Trophoblast cell (in vitro differentiated cells and primary cell): Measurements from ENCODE around the gene PRSS1.

Source experiments
- DNase-seq, 2 donors: peaks; one replicate each; pipeline ENCODE4 v3.0.0-alpha.2; 2016
- H2AFZ ChIP-seq: 2 replicates; pipeline ENCODE4 v1.6.1; 2013; ENCODE audit warnings: low read length, moderate library complexity, mild to moderate bottlenecking; ENCODE audit not compliant: insufficient read depth, poor library complexity
- H2AK5ac ChIP-seq: 2 replicates; pipeline ENCODE4 v1.6.1; 2013; ENCODE audit warnings: mild to moderate bottlenecking, low read length
- H2BK120ac ChIP-seq: 2 replicates; pipeline ENCODE4 v1.6.1; 2013; ENCODE audit warnings: low read length, mild to moderate bottlenecking, moderate library complexity; ENCODE audit not compliant: insufficient read depth, poor library complexity
- H2BK12ac ChIP-seq: 2 replicates; pipeline ENCODE4 v1.6.1; 2013; ENCODE audit warnings: mild to moderate bottlenecking, low read length, moderate library complexity
- H2BK5ac ChIP-seq: 2 replicates; pipeline ENCODE4 v1.6.1; 2013; ENCODE audit warnings: low read length, low read depth, moderate library complexity, mild to moderate bottlenecking; ENCODE audit not compliant: poor library complexity
- H3K14ac ChIP-seq: 2 replicates; pipeline ENCODE4 v1.6.1; 2013; ENCODE audit warnings: mild to moderate bottlenecking, low read length
- H3K18ac ChIP-seq: 2 replicates; pipeline ENCODE4 v1.6.1; 2013; ENCODE audit warnings: mild to moderate bottlenecking, low read length
- H3K23ac ChIP-seq: 2 replicates; pipeline ENCODE4 v1.6.1; 2013; ENCODE audit warnings: low read length
- H3K27ac ChIP-seq: 2 replicates; pipeline ENCODE4 v1.5.1; 2013; ENCODE audit warnings: low read depth, mild to moderate bottlenecking, inconsistent platforms, low read length, moderate library complexity
- H3K27me3 ChIP-seq: 2 replicates; pipeline ENCODE4 v1.6.1; 2013; ENCODE audit warnings: inconsistent platforms, mild to moderate bottlenecking, low read length, moderate library complexity; ENCODE audit not compliant: insufficient read depth
- H3K36me3 ChIP-seq, 2 experiments: 1 replicate in 1 of 2; 2 replicates in 1 of 2; pipeline ENCODE4 v1.6.1; 2013; ENCODE audit warnings: low read length in 2 of 2, mild to moderate bottlenecking in 2 of 2, moderate library complexity in 1 of 2; ENCODE audit not compliant: insufficient read depth in 2 of 2, control insufficient read depth in 1 of 2
- H3K4ac ChIP-seq: 2 replicates; pipeline ENCODE4 v1.6.1; 2013; ENCODE audit warnings: low read depth, mild to moderate bottlenecking, low read length, moderate library complexity
- H3K4me1 ChIP-seq, 2 experiments: 1 replicate in 1 of 2; 2 replicates in 1 of 2; pipeline ENCODE4 v1.6.1; 2013; ENCODE audit warnings: low read length in 2 of 2, mild to moderate bottlenecking in 2 of 2, moderate library complexity in 1 of 2; ENCODE audit not compliant: insufficient read depth in 2 of 2, control insufficient read depth in 1 of 2
- H3K4me2 ChIP-seq: 2 replicates; pipeline ENCODE4 v1.6.1; 2013; ENCODE audit warnings: inconsistent platforms, mild to moderate bottlenecking, low read length, moderate library complexity
- H3K4me3 ChIP-seq: 2 replicates; pipeline ENCODE4 v1.5.1; 2013; ENCODE audit warnings: mild to moderate bottlenecking, low read depth, low read length, inconsistent platforms
- H3K79me1 ChIP-seq: one replicate; pipeline ENCODE4 v1.6.1; 2013; ENCODE audit warnings: low read length
- H3K79me2 ChIP-seq: 2 replicates; pipeline ENCODE4 v1.6.1; 2013; ENCODE audit warnings: low read length, mild to moderate bottlenecking; ENCODE audit not compliant: control insufficient read depth, insufficient read depth, poor library complexity
- H3K9ac ChIP-seq: 2 replicates; pipeline ENCODE4 v1.6.1; 2013; ENCODE audit warnings: mild to moderate bottlenecking, low read length
- H3K9me3 ChIP-seq: 2 replicates; pipeline ENCODE4 v1.6.1; 2013; ENCODE audit warnings: low read depth, mild to moderate bottlenecking, control low read depth, inconsistent platforms, low read length; ENCODE audit not compliant: insufficient read depth
- H4K12ac ChIP-seq: 2 replicates; pipeline ENCODE4 v1.6.1; 2013; ENCODE audit warnings: low read depth, mild to moderate bottlenecking, low read length, moderate library complexity
- H4K8ac ChIP-seq: 2 replicates; pipeline ENCODE4 v1.6.1; 2013; ENCODE audit warnings: low read depth, mild to moderate bottlenecking, low read length, moderate library complexity
- H4K91ac ChIP-seq: one replicate; pipeline ENCODE4 v1.6.1; 2013; ENCODE audit warnings: low read depth, mild to moderate bottlenecking, low read length, moderate library complexity
- WGBS: extraction: QIAGEN DNeasy Blood & Tissue Kit; methylation state at CpG from one replicate; pipeline ENCODE4 v1.1.7; 2013; ENCODE audit warnings: missing lambda C conversion rate; ENCODE audit not compliant: insufficient read length, insufficient coverage; ENCODE audit errors: extremely low coverage; 5-methylcytosine and 5-hydroxymethylcytosine counted together

Gene PRSS1

DNA sequence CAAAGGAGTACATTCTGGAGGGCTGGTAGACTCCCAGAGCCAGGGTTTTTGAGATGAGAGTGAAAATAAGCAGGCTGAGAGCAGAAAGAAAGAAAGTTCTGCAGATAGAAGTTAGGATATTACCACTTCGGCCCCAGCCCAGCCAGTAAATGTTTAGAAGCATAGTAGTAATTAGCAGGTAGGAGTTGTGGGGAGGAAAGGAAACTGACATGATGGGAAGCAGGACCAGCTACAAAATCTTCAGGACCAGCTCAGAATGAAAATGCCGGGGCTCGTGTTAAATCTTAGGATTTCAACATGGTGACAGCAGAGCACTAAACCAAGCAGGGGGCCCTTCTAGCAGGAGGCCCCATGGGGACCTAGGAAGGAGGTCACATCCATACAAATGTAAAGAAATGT, 50.2 kb downstream of the PRSS1 start:
- WGBS: no CpG with 5 or more reads among the region's 3 CpGs
- H3K23ac ChIP-seq: no peak overlapping the region
- H3K79me2 ChIP-seq: peaks cover 2% of the 10 kb centered on the region
- H2AFZ ChIP-seq: no peak overlapping the region
- H4K12ac ChIP-seq: no peak overlapping the region
- H3K14ac ChIP-seq: no peak overlapping the region
- no peak overlapping the region for H4K91ac ChIP-seq
- no peak overlapping the region for H3K4me2 ChIP-seq
- no peak overlapping the region for H3K9ac ChIP-seq
- H4K8ac ChIP-seq: no peak overlapping the region
- H2BK5ac ChIP-seq: no peak overlapping the region
- peaks cover 4% of the 10 kb centered on the region for H3K9me3 ChIP-seq
- H3K4ac ChIP-seq: no peak overlapping the region
- no peak overlapping the region for H3K27ac ChIP-seq
- H2BK120ac ChIP-seq: no peak overlapping the region
- H2AK5ac ChIP-seq: no peak overlapping the region
- H3K4me1 ChIP-seq: peaks cover 9 to 10% of the 10 kb centered on the region in 2 experiments
- H3K18ac ChIP-seq: no peak overlapping the region
- H3K4me3 ChIP-seq: no peak overlapping the region
- DNase-seq: no peak
- peaks cover 27% of the 10 kb centered on the region for H3K27me3 ChIP-seq
- no peaks in the 10 kb centered on the region for H3K79me1 ChIP-seq
- H2BK12ac ChIP-seq: no peak overlapping the region
- H3K36me3 ChIP-seq: no peaks in the 10 kb centered on the region

DNA sequence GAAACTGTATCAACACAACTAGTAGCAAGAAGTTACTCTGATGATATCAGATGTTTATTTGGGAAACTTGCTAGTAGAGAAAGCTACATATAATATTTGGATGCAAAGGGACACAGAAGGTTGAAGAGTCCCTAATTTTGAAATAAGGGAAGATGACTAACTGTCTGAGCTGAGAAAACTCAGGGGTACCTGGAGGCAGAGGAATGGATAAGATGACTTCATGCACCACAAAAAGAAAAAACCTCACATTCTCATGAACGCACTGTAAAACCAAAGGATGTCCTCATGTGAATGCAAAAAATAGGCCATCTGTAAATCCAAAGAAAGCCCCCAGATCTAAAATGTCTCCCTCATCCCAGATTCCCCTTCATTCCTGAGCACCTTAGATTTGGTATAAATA, 50.8 kb downstream of the PRSS1 start:
- peaks cover 4% of the 10 kb centered on the region for H3K9me3 ChIP-seq
- H2BK5ac ChIP-seq: no peak overlapping the region
- no peak overlapping the region for H3K9ac ChIP-seq
- no peak overlapping the region for H3K27ac ChIP-seq
- H3K4me2 ChIP-seq: no peak overlapping the region
- H2BK12ac ChIP-seq: no peak overlapping the region
- no peak overlapping the region for H2AK5ac ChIP-seq
- peaks cover 27% of the 10 kb centered on the region for H3K27me3 ChIP-seq
- no peaks in the 10 kb centered on the region for H3K36me3 ChIP-seq
- no peak overlapping the region for H3K23ac ChIP-seq
- no peak overlapping the region for H3K18ac ChIP-seq
- H2BK120ac ChIP-seq: no peak overlapping the region
- no peak overlapping the region for H3K4me3 ChIP-seq
- peaks cover 2% of the 10 kb centered on the region for H3K79me2 ChIP-seq
- DNase-seq: no peak
- H3K4ac ChIP-seq: no peak overlapping the region
- H3K4me1 ChIP-seq: peaks cover 9 to 10% of the 10 kb centered on the region in 2 experiments
- WGBS: no CpG with 5 or more reads among the region's 1 CpG
- no peak overlapping the region for H4K8ac ChIP-seq
- no peak overlapping the region for H2AFZ ChIP-seq
- H3K79me1 ChIP-seq: no peaks in the 10 kb centered on the region
- H4K91ac ChIP-seq: no peak overlapping the region
- no peak overlapping the region for H4K12ac ChIP-seq
- no peak overlapping the region for H3K14ac ChIP-seq

DNA sequence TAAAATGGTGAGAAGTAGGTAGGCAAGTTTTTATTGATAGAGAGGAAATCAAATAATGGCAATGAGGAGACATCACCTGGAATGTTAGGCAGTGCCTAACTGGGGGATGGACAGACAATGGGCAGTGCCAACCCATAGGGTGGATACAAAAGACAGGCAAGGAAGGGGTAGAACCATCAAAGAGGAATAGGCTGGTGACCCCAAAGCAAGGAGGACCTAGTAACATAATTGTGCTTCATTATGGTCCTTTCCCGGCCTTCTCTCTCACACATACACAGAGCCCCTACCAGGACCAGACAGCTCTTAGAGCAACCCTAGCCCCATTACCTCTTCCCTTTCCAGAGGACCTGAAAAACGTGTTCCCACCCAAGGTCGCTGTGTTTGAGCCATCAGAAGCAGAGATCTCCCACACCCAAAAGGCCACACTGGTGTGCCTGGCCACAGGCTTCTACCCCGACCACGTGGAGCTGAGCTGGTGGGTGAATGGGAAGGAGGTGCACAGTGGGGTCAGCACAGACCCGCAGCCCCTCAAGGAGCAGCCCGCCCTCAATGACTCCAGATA, 51.5 kb downstream of the PRSS1 start:
- H2BK12ac ChIP-seq: no peak overlapping the region
- H2AFZ ChIP-seq: no peak overlapping the region
- no peak overlapping the region for H3K4me2 ChIP-seq
- H3K79me1 ChIP-seq: no peaks in the 10 kb centered on the region
- H3K4me3 ChIP-seq: no peak overlapping the region
- H3K9ac ChIP-seq: no peak overlapping the region
- no peak overlapping the region for H3K23ac ChIP-seq
- no peak overlapping the region for H2BK120ac ChIP-seq
- H3K27ac ChIP-seq: no peak overlapping the region
- H3K79me2 ChIP-seq: peaks cover 2% of the 10 kb centered on the region
- no peak overlapping the region for H2BK5ac ChIP-seq
- no peak overlapping the region for H3K14ac ChIP-seq
- H3K27me3 ChIP-seq: peaks cover 24% of the 10 kb centered on the region
- H4K8ac ChIP-seq: no peak overlapping the region
- no peak overlapping the region for H3K4ac ChIP-seq
- H3K18ac ChIP-seq: no peak overlapping the region
- no peak overlapping the region for H2AK5ac ChIP-seq
- DNase-seq: no peak
- H3K4me1 ChIP-seq: peaks cover 9 to 10% of the 10 kb centered on the region in 2 experiments
- H3K36me3 ChIP-seq: no peaks in the 10 kb centered on the region
- H4K91ac ChIP-seq: no peak overlapping the region
- peaks cover 4% of the 10 kb centered on the region for H3K9me3 ChIP-seq
- no peak overlapping the region for H4K12ac ChIP-seq
- whole genome bisulfite sequencing: no CpG with 5 or more reads among the region's 7 CpGs

DNA sequence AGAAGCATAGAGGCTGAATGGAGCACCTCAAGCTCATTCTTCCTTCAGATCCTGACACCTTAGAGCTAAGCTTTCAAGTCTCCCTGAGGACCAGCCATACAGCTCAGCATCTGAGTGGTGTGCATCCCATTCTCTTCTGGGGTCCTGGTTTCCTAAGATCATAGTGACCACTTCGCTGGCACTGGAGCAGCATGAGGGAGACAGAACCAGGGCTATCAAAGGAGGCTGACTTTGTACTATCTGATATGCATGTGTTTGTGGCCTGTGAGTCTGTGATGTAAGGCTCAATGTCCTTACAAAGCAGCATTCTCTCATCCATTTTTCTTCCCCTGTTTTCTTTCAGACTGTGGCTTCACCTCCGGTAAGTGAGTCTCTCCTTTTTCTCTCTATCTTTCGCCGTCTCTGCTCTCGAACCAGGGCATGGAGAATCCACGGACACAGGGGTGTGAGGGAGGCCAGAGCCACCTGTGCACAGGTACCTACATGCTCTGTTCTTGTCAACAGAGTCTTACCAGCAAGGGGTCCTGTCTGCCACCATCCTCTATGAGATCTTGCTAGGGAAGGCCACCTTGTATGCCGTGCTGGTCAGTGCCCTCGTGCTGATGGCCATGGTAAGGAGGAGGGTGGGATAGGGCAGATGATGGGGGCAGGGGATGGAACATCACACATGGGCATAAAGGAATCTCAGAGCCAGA, 52.5 kb downstream of the PRSS1 start:
- no CpG with 5 or more reads among the region's 8 CpGs for whole genome bisulfite sequencing

More for the DNA sequence above, 52.5 kb downstream of the PRSS1 start:
- H3K9ac ChIP-seq: no peak overlapping the region
- DNase-seq: no peak
- H3K9me3 ChIP-seq: peaks cover 2% of the 10 kb centered on the region
- H2BK5ac ChIP-seq: no peak overlapping the region
- H3K23ac ChIP-seq: no peak overlapping the region
- H3K79me2 ChIP-seq: peaks cover 2% of the 10 kb centered on the region
- no peak overlapping the region for H2BK120ac ChIP-seq
- H3K4me1 ChIP-seq: peaks cover 8 to 9% of the 10 kb centered on the region in 2 experiments
- no peak overlapping the region for H4K12ac ChIP-seq
- no peak overlapping the region for H3K27ac ChIP-seq
- no peak overlapping the region for H3K14ac ChIP-seq
- no peaks in the 10 kb centered on the region for H3K79me1 ChIP-seq
- H4K91ac ChIP-seq: no peak overlapping the region
- no peak overlapping the region for H2AFZ ChIP-seq
- no peak overlapping the region for H2BK12ac ChIP-seq
- H4K8ac ChIP-seq: no peak overlapping the region
- no peaks in the 10 kb centered on the region for H3K36me3 ChIP-seq
- H3K18ac ChIP-seq: no peak overlapping the region
- peaks cover 15% of the 10 kb centered on the region for H3K27me3 ChIP-seq
- H3K4me3 ChIP-seq: peak overlapping the region; percentile 30
- H3K4ac ChIP-seq: no peak overlapping the region
- H2AK5ac ChIP-seq: no peak overlapping the region
- H3K4me2 ChIP-seq: no peak overlapping the region
